ENCODE results near the gene LTBR.

Gene LTBR

DNA sequence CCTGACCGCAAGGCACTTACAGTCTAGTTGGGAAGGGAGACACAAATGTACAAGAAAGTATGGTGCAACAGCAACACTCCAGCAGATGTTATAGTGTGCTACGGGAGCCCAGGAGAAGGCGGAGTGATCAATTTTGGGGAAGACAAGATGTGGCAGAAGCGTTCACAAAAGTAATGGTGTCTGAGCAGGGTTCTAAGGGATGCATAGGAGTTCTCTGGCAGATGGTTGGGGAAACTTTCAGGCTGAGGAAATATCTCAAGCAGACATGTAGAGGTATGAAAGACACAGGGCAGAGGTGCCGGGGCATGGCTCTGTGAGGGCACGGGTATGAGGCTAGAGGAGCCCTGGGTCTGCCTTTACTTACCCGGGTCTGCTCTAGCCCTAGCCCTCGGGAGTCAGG is 37.0 kb upstream of the LTBR start:
- no peak for DNase-seq (ENCODE audit: low read depth)

DNA sequence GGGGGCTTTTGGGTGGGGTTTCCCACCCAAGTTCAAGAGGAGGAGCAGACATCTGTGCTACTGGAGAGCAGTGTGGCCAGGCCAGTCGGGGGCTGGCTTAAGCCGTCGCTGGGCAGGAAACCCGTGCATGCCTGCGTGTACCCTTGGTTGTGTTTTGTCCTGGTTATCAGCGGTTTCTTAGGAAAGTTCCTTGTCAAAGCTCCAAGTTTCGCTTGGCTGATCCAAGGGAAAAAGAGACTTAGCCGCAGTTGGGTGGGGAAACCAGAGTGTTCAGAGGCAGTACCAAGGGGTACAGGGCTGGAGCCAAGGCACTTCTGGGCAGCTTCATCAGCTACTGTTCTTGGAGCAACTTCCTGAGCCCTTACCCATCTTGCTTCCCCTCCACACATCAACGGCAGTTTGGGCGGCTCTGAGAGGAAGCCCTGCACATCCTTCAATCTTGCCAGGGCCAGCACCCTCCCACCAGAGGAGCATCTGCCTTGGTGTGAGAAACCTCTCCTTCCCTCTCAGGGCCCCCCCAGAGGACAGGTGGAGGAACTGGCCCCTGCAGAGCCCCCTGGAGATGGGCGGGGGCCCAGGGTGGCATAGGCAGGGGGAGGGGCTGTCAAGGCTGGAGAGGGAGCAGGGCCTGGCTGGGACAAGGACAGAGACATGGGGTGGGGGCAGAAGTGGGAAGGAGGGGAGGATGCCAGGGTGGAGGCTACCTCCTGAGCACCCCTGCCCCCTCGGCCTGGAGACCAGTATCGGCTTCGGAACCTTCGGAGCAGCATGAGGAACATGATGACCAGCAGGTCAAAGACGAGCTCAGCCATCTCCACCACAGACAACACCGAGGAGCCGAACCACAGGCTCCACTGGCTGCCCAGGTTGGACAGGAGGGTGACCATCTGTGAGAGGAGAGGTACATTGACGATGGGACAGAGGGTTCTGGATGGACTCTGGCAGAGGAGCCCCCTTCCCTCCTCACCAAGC is 36.3 kb upstream of the LTBR start:
- peak; percentile 87 for DNase-seq (ENCODE audit: low read depth)

- DNase-seq (ENCODE audit: low read depth): no peak
These were observed 32.3 kb upstream of the LTBR start for GRCh38 chr12:6351622-6352021.

DNA sequence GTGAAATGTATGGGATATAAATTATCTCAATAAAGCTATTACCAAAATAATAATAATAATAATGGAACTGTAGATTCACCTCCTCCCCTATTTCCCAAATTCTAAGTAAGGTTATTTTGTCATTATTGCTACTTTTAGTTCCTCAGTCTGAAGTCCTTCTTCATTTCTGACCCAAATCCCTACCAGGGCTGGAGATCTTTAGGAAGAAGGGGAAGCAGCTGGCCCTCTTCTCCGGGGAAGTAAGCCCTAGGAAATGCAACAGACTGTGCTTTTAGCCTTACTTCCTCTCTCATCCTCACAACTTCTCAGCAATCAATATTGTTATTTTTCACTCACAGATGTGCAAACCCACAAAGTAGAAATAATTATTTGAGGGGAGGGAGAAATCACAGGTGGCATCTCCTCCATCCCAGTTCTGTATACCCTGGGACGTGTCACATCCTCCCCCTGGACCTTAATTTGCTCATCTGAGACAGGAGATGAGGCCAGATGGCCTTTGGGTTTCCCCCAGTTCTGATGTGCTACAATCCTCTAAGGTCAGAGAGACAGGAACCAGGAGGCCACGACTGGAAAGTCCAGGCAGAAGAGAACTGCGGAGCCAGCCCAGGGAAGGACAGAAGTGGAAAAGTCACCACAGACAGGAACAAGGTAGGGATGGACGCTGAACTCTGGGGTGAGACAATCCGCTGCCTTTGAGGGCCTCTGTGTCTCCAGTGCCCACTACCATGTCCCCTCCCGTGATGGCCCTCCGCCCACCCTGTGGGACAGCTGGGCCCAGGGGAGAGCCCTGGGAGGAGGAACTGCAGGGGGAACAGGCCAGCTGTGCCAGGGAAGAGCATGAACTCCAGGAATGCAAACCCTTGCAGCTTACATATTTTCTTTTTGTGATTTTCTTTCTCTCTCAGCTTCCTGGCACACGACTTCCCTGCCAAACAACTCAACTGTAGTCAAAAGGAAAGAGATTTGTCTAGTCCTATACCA is 31.5 kb upstream of the LTBR start:
- no peak for DNase-seq (ENCODE audit: low read depth)

- DNase-seq (ENCODE audit: low read depth): no peak
These were observed 29.2 kb upstream of the LTBR start for GRCh38 chr12:6354495-6355393.

GRCh38 chr12:6355491-6356373 is 28.2 kb upstream of the LTBR start:
- DNase-seq (ENCODE audit: low read depth): no peak

DNA sequence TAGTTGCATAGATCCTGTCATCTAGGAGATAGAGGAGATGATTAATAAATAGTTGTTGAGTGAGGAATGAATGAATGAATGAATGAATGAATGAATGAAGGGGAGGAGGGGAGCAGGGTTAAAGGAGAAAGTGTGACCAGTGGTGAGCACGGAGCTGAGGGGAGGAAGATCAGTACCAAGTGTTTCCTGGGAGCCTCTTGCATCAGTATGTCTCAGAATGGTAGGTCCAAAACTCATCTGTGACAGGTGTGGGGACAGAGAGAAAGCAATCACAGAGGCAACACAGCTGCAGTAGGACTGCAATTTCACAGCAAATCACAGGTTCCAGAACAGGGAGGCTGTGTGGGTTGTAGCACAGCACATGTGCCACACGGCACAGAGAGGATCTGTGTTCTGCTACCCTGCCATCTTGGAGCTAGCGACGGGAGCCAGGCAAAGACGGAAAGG is 27.6 kb upstream of the LTBR start:
- DNase-seq (ENCODE audit: low read depth): no peak

DNA sequence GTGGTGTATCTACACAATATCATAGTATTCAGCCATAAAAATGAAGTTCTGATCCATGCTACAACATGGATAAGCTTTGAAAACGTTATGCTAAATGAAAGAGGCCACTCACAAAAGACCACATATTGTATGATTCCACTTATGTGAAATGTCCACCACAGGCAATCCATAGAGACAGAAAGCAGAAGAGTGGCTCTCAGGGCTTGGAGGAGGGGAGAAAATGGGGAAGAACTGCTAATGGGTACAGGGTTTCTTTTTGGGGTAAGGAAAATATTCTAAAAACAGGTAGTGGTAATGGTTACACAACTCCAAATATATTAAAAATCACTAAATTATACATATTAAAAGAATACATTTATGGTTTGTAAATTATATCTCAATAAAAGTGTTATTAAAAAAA is 25.1 kb upstream of the LTBR start:
- no peak for DNase-seq (ENCODE audit: low read depth)

DNA sequence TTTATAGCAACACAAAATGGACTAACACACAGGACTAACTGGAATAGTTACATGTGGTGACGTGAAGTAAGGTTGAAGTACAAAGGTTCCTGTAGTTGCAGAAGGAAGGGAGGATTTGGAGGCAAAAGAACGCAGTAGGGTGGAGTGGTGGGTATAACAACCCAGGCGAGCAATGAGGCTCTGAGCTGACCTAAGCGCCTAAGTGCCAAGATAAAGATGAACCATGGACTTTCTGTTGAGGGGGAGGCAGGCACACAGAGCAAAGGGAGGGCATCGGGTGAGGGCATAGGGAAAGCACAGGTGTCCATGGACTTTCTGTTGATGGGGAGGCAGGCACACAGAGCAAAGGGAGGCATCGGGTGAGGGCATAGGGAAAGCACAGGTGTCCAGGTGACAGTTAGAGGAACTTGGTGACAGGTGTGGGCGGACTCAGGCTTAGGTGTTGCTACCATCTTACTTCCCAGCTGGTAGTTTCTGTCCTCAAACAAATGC is 23.8 kb upstream of the LTBR start:
- DNase-seq (ENCODE audit: low read depth): no peak

DNA sequence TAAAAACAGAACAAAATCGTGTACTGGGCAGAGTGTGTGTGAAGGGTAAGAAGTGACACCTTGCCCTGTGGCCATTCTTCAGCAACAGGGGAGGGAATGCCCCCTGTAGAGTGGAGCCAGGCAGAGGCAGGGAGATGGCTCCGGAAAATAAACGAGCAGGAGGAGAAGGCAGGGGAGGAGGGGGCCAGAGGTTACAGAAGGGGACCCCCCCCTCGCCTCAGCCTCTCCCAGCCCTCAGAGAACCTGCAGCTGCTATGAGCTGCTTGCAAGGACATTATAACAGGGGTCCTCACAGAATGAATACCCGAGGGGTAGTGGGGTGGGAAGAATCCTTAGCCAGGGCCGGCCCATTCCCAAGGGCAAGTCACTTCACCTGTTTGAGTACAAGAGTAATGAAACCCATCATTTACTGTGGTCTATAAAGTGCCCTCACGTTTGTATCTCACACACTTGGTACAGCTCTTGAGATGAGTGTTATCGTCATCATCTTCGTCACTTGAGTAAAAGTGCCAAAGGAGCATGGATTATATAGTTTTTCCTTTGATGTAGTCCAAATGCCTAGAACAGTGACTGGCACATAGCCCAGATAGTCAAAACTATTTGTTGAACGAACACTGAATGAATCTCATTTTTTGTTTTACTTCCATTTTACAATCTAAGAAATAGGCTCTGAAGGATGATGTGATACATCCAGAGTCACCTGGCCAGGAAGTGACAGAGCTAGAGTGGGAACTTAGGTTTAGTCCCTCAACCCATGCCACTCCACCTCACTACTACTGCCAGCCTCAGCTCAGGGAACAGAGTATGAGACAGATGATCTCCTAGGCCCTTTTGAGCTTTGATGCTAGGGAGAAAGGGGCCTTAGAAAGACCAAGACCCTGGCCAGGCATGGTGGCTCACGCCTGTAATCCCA is 23.1 kb upstream of the LTBR start:
- DNase-seq (ENCODE audit: low read depth): no peak

- no peak for DNase-seq (ENCODE audit: low read depth)
These were observed 22.1 kb upstream of the LTBR start for GRCh38 chr12:6361834-6362233.

- no peak for DNase-seq (ENCODE audit: low read depth)
These were observed 21.6 kb upstream of the LTBR start for GRCh38 chr12:6362403-6362802.

DNA sequence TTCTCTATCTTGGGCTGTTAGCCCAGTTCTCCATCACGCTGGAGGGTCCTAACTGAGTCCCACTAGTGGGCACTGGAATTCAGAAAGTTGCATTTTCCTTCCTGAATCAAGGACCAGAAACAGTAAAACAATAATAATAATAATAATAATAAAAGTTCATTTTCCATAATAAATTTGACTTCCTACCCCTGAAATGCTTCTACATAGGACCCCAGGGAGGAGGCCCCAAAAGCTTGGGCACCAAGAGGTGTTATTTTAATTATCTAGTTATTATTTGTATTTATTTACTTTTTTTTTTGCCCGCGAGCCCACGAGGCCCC is 21.0 kb upstream of the LTBR start:
- no peak for DNase-seq (ENCODE audit: low read depth)

GRCh38 chr12:6363330-6364043 is 20.5 kb upstream of the LTBR start:
- peak; percentile 65 for DNase-seq (ENCODE audit: low read depth)

- DNase-seq (ENCODE audit: low read depth): no peak
These were observed 20.0 kb upstream of the LTBR start for GRCh38 chr12:6364044-6364374.

- no peak for DNase-seq (ENCODE audit: low read depth)
These were observed 16.6 kb upstream of the LTBR start for GRCh38 chr12:6367065-6367968.

DNA sequence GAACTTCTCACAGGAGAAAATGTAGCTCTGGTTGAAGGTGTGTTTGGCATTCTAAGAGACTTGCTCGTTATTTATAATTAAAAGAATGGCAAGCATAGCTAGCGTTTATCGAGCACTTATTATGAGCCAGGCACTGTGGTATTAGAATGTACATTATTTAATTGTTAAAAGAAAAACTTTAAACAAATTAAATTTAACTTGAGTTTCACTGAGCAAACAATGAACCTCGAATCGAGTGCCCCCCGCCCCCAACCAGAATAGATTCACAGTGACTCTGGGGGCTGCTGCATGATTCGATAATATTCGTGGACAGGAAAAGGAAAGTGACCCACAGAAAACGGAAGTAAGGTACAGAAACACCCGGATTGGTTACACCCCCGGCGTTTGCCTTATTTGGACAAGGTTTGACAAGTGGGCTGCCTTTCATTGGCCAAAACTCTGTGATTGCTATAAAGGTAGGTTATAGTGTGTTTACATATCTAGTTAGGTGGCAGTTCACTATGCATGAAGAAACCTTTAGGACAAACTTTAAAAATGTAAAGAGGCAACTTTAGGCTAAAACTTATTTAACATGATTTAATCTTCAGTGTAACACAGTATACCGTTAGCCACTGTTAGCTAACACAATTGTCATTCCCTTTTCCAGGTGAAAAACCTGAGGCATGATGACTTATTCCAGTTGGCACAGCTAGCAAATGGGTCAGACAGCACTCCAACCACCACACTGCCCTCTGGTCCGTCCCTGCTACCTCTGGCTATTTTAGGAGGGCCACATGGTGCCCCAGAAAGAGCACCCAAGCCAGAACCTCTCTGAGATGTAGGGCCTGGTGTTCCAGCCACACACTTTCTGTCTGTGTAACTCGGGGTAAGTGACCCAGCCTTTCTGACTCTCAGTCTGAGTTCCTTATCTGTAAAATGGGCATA is 15.7 kb upstream of the LTBR start:
- DNase-seq (ENCODE audit: low read depth): no peak

All from fibroblast of gingiva (primary cell).